NAMALWA (cell line): ENCODE results near the gene MIF4GD.

Experiments
- DNase-seq: peaks from one replicate; pipeline ENCODE4 v3.0.0-alpha.2; 2015; ENCODE audit warnings: low spot score

The MIF4GD gene

DNA sequence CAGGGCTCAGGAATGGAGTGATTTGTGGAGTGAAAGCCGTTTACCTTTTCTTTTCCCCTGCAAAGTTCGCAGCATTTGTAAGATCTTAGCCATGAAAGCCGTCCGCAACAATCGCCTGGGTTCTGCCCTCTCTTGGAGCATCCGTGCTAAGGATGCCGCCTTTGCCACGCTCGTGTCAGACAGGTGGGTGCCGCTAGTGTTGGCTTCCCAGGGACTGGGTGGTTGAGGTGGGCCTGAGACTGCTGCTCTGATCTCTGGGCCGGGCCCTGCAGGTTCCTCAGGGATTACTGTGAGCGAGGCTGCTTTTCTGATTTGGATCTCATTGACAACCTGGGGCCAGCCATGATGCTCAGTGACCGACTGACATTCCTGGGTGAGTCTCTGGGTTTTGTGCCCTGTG is 38.2 kb downstream of the MIF4GD start:
- DNase-seq, result no peak

DNA sequence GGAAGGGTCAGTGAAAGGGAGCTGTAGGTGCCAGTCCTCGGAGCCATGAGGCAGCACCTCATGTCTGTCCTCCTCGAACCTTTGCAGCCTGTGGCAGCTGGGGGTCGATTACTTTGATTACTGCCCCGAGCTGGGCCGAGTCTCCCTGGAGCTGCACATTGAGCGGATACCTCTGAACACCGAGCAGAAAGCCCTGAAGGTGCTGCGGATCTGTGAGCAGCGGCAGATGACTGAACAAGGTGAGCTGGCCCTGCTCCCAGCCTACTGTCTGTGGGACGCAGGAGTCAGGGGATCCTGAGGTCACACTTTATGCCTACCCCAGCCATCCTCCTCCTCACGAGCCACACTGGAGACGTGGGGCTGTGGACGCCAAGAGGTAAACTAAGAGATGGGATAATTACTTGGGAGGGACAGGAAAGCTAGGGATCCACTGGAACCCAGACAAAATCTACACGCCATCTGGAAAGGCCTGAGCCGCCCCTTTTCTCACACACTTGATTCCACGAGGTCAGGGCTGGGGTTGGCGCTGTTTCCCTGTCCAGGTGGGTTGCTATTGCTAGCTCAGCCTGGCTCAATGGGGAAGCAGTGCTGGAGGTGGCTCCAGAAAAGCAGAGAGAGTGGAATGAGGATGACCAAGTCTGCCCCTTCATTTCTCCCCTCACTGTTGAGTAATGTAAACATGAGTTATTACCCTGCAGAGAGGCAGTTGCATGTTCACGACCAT is 39.1 kb downstream of the MIF4GD start:
- no peak for DNase-seq

DNA sequence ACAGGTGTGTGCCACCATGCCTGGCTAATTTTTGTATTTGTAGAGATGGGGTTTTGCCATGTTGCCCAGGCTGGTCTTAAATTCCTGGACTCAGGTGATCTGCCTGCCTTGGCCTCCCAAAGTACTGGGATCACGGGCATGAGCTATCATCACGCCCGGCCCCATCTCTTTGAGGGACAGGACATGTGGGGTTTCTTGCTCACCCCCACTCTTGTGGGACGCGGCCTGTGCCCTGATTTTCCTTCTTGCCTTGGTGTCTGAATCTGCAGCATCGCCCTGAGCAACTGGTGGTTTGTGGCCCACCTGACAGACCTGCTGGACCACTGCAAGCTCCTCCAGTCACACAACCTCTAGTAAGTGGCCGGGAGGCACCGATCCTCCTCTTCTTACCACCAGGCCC is 40.0 kb downstream of the MIF4GD start:
- no peak for DNase-seq

DNA sequence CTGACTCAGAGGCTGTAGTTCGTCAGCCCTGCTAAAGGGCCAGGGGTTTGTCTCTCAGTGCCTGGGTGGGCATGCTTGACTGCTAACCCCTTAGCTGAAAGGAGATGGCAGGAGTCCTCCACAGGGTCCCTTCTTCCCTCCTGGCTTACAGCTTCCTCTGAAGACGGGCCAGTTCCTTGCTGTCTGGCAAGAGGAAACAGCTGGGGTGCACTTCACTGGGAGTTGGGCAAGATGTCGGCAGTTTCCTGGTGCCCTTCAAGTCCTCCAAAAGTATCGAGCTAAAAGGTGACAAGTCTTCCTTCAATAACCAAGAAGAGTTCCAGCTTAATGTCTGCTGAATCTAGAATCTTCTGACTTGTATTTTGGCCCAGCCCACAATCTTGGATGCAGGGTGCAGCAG is 42.2 kb downstream of the MIF4GD start:
- no peak for DNase-seq

DNA sequence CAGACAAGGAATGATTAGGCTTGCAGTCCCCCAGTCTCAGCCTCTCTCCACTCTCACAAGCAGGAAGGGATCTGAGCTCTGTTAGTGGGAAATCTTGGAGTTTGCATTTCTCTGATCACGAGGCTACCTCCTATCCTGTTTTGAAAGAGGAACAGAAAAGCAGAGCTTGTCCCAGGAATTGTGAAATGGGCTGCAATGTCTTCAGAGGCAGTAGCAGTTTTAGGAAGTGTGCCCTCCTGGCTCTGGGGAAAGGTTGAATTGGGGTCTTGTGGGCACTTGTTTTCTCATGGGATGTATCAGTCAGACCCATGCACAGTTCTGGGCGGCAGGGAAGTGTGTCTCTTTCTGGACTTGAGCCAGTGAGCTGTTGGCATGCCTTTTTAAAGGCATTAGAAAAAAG is 42.7 kb downstream of the MIF4GD start:
- no peak for DNase-seq

DNA sequence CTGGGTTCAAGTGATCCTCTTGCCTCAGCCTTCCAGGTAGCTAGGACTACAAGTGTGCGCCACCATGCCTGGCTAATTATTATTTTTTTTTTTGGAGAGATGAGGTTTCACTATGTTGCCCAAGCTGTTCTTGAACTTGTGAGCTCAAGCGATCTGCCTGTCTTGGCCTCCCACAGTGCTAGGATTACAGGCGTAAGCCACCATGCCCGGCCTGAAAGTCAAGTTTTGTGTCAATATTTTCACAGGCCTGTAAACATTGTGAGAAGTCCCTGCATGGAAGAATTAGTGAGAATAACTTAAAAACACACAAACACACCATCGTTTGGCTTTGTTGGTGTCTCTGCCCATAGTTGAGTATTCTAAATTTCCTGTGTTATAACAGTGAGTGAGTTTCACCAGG is 43.3 kb downstream of the MIF4GD start:
- DNase-seq, result no peak

DNA sequence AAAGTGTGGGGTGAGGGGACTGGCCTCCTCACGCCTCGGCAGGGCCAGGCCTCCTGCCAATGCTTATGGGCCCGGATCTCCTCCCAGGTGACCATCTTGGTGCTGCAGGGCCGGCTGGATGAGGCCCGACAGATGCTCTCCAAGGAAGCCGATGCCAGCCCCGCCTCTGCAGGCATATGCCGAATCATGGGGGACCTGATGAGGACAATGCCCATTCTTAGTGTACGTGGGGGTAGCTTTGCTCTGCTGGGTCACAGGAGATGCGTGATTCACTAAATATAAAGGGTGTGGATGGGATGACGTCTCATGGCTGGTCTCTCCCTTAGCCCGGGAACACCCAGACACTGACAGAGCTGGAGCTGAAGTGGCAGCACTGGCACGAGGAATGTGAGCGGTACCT is 46.0 kb downstream of the MIF4GD start:
- no peak for DNase-seq

DNA sequence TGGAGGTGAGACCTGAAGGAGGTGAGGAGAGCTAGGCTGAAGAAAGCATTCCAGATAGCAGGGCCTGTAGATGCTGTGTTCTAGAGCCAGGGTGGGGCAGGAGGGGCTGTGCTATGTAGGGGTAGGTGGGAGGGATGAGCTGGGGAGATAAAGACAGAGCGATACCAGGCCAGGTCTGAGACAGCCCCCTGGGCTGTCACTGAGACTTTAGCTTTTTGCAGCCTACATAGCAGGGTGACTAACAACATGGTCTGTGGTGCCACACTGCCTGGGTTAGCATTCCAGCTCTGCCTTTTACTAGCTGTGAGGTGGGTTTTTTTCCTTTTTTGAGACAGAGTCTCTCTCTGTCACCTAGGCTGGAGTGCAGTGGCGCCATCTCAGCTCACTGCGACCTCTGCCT is 51.2 kb downstream of the MIF4GD start:
- no peak for DNase-seq

DNA sequence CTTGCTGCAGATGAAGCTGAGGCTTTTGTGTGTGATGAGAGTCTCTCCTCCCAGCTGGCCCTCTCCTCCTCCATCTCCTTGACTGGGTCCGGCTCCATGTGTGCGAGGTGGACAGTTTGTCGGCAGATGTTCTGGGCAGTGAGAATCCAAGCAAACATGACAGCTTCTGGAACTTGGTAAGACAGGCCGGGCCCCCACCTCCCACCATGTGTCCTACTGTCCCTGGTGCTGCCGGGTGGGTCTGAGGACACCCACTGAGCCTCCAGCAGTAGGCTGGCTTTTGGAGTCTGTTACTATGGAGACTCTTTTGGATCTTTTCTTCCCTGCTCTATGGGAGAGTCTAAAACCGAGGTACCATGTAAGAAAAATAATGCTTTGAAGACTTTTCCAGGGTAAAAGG is 52.9 kb downstream of the MIF4GD start:
- no peak for DNase-seq
